Inflammatory macrophage (primary cell): Measurements from ENCODE around the gene TMEM52.
"Not testable (repeated sequence)": the region's sequence is repeated elsewhere in the genome, so short reads cannot be mapped to it uniquely, and the experiment has no call there.

Experiments used
- DNase-seq, 2 donors: peaks; one replicate each; pipeline ENCODE4 v3.0.0-alpha.2; 2020 to 2022

Gene TMEM52

DNA sequence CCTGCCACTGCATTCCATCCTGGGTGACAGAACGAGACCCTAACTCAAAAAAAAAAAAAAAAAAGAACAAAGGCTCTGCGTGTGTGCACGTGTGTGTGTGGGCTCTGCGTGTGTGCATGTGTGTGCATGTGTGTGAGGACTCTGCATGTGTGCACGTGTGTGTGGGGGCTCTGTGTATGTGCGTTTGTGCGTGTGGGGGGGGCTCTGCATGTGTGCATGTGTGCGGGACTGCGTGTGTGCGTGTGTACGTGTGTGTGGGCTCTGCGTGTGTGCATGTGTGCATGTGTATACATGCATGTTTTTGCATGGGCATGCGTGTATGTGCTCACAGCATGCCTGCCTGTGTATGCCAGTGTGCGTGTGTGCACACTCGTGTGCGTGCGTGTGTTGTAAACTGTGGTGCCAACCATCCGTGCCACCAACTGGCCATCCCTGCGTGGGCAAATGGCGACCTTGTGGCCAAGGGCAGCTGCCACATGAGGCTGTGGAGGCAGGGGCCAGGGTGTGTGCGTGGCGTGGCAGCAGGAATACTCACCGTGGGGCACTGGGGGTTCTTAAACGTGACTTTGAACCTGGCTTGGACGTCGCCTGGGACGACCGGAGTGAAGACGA, 26.8 kb upstream of the TMEM52 start:
- DNase-seq = no peak

DNA sequence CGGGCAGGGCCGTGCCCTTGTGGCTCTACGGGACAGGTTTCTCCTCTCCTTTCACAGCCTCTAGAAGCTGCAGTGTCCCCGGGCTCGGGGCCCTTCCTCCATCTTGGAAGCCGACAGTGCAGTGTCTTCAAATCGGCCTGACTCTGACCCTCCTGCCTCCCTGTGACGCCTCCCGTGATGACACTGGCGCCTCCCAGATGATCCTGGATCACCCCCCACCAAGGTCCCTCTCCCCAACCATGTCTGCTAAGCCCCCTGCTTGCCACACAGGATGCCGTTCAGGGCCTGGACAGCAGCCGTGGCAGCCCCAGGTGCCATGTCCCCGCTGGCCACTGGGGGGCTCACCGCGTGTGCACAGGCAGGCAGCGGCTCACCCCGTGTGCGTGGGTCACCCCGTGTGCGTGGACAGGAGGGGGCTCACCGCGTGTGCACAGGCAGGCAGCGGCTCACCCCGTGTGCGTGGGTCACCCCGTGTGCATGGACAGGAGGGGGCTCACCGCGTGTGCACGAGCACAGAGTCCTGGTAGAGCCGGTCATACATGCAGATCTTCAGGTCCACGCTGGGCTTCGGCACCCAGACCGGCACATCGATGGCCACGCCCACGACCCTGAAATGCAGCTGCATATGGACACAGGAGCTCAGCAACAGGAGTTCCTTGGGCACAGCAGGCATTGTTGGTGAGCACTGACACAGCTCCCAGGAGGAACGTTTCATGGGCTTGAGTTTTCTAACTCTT, 24.9 kb upstream of the TMEM52 start:
- DNase-seq = peak; percentile 24 to 48

DNA sequence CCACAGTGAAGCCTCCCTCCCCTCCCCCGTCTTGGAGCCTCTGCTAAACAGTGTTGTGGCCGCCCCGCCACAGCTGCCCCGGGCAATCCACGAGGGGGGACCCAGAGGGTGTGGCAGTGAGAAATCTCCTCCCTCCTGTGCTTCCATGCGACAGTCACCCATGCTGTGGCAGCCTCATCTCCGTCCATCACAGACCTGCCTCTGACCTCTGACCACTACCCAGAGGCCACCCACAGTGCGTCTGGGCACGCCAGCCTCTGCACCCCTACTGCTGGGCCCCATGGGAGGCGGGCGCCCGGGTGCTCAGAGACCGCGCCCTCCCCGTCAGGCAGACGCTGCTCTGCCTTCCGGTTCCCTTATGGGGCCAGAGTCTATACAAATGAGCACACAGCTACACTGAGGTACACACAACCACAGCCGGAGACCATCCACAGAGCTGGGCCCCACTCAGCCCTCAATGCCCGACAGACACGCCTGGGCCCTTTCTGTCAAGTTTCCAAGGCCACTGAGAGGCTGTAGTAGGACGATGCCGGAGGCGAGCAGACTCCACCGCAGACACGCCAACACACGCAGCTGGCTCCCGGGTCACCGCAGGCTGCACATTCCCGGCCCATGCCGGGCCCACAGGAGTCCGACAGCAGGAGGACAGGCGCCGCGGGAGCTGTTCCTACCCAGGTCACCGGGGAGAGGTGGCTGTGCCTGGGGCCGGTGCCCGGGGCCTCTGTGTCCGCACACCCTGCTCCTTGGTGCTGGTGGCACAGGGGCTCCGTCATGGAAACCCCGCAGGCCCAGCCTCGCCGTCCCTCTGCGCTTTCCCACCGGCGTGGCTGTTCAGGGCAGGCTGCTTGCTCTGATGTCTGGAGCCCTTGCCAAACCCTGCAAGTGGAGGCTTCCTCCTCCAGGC, 23.9 kb upstream of the TMEM52 start:
- DNase-seq = no peak

GRCh38 chr1:1941868-1942752, 23.0 kb upstream of the TMEM52 start:
- DNase-seq = no peak

- no peak for DNase-seq
These were observed 22.2 kb upstream of the TMEM52 start for GRCh38 chr1:1941211-1941841.

- no peak for DNase-seq
These were observed 21.0 kb upstream of the TMEM52 start for GRCh38 chr1:1940123-1940425.

DNA sequence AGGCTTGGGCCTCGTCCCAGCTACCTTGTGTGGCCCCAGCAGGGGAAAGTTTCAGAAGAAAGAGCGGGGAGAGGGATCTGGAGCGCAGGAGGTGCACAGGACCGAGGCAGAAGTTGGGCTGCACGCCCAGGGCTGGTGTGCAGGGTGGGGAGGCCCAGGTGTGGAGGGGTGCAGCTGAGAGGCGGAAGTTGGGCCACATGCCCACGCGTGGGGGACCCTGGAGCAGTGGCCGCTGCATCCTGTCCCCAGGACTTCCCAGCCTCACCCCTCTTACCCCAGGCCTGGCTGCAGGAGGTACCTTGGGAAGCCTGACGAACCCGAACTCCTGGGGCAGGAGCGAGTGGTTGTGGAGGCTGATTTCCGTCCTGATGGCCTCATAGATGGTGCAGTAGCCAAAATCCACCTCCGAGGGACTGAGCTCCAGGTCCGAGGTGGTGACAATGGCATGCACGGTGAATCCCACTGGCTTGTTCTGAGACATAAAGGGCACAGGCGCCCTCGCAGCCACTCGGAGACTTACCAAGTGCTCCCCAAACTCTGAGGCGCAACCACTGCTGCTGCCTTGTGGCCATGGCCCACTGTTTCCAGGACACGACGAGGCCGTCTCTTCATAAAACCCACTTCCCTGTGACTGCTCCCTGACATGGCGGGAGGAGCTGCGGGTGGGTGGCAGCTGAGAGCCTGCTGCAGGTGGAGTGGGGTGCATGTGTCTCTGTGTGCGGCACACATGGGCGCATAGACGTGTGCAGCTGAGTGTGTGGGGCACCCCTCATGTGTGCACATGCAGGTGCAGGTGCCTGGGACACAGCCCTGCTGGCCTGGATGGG, 20.4 kb upstream of the TMEM52 start:
- no peak for DNase-seq

DNA sequence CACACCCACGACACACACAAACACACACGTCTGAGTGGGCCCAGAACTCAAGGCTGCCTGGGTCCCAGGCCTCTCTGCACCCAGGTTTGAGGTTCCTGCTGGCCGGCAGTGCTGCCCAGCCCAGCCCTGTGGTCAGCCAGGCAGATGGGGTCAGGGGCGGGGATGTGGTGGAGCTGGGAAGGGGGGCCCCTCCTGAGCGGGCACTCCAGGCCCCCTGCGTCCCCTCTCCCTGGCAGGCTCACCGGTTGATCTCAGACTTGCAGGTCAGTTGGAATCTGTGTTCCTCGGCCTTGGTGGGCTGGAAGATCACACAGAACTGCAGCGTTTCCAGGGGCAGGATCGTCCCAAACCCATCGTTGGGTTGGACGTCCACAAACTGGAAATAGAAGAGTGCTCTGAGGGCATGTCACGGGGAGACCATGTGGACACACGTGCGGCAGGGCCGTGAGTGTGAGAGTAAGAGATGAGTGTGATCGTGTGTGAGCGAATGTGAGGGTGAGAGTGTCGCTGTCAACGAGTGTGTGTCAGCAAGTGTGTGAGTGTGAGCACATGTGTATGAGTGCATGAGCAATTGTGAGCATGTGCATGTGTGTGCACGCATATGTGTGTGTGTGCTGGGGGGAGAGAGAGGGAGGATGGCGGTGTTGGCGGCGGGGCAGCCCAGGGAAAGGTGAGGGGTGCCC, 19.7 kb upstream of the TMEM52 start:
- DNase-seq = no peak

GRCh38 chr1:1938276-1938573, 19.1 kb upstream of the TMEM52 start:
- no peak for DNase-seq

GRCh38 chr1:1937549-1938275, 18.6 kb upstream of the TMEM52 start:
- DNase-seq = no peak

DNA sequence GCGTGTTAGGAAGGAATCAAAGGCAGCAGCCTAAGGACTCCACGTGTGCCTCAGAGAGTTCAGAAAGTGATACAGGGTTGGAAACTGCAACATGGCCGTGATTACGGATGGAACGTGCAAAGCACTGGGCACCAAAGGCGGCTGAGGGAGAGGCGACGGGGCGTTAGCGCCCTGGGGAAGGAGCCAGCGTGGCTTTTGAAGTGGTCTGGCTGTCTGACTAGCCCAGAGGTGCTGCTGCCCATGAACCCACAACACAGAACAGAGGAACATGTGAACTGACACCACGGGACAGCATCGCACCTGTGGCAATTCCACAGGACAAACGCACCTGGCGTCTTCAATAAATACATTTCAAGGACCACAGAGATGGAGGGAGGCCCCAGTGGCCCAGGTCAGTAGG, 18.0 kb upstream of the TMEM52 start:
- no peak for DNase-seq

DNA sequence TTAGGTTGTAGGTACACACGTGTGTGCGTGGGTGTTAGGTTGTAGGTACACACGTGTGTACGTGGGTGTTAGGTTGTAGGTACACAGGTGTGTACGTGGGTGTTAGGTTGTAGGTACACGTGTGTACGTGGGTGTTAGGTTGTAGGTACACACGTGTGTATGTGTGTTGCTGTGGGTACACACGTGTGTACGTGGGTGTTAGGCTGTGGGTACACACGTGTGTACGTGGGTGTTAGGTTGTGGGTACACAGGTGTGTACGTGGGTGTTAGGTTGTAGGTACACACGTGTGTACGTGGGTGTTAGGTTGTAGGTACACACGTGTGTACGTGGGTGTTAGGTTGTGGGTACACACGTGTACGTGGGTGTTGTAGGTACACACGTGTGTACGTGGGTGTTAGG, 15.8 kb upstream of the TMEM52 start:
- not testable (repeated sequence) for DNase-seq

- DNase-seq = no peak
These were observed 10.8 kb upstream of the TMEM52 start for GRCh38 chr1:1929639-1930545.

- no peak for DNase-seq
These were observed 10.1 kb upstream of the TMEM52 start for GRCh38 chr1:1929102-1929638.

- no peak for DNase-seq
These were observed 9.4 kb upstream of the TMEM52 start for GRCh38 chr1:1928231-1929101.

DNA sequence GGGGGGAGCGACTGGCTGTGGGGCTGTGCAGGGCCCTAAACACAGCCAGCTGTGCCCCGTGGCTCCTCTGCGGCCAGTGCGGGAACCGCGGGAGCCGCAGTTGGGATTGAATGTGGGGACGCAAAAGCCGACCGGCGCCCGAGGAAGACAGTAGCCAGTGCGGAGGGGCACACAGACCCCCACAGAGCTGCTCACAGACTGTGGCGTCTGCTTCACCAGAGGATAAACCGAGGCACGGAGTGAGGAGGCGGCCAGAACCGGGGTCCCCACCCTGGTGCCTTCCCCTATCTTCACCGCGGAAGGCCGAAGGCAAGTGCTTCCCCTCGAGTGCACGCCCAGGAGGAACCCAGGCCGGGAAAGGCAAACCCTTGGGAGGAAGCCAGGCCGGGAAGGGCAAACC, 8.7 kb upstream of the TMEM52 start:
- DNase-seq = no peak

DNA sequence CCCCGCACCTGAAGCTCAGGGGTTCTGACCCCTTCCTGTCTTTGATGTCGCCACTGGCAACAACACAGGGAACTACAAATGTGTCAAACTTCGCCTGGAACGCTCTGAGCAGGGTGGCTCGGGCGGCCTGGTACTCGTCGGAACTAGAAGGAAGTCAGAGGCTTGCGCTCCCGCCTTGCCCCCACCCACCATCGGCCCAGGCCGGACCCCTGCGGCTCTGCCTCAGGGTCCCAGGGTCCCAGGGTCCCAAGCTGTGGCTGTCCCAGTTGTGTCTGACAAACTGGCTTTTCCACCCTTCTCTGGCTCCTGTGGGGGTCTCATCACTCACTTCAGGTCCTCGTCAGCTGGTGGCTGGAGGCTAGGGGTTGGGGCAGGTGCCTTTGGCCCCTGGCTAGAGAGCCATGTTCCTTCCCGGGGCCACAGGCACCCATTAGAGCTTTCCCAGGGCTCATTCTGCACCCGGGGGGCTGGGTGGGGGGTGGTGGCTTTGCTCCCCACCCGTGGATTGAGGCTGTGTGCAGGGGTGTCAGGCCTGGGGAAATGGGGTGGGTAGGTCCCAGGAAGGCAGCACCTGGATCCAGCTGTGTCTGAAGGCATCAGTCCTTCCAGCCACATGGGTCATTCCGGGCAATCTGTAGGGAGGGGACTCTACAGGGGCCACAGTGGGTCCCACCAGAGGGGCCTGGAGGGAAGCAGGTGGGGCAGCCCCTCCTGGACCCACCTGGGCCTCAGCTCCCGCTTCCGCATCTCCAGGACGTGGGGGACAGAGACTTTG, 8.0 kb upstream of the TMEM52 start:
- no peak for DNase-seq
